Neural crest cell (in vitro differentiated cells): Measurements from ENCODE around the gene KCNJ5. TPM values are rescaled to one million over a fixed set of nuclear protein-coding genes. Genes with fewer than 3 reads are reported as not detected.

ENCODE experiments used
- DNase-seq: peaks from one replicate; pipeline ENCODE4 v3.0.0; 2021; ENCODE audit warnings: low read depth, mixed read lengths, low spot score
- H3K27ac Mint-ChIP-seq: one replicate; pipeline ENCODE4 v1.8.0; 2021; ENCODE audit warnings: mild to moderate bottlenecking, mixed read lengths; ENCODE audit not compliant: unreplicated experiment
- H3K27me3 Mint-ChIP-seq: 2 replicates; pipeline ENCODE4 v1.8.0; 2021; ENCODE audit warnings: low read depth, mild to moderate bottlenecking, mixed read lengths
- H3K36me3 Mint-ChIP-seq: 2 replicates; pipeline ENCODE4 v1.8.0; 2021; ENCODE audit warnings: low read depth, mild to moderate bottlenecking, mixed read lengths
- H3K4me1 Mint-ChIP-seq: 2 replicates; pipeline ENCODE4 v1.8.0; 2021; ENCODE audit warnings: mixed read lengths
- H3K4me3 Mint-ChIP-seq: one replicate; pipeline ENCODE4 v1.8.0; 2021; ENCODE audit warnings: mild to moderate bottlenecking, mixed read lengths
- H3K9me3 Mint-ChIP-seq: 2 replicates; pipeline ENCODE4 v1.8.0; 2021; ENCODE audit warnings: mixed read lengths
- total RNA-seq: library from RNA; stranded (reverse); gene quantifications from 2 replicates; pipeline ENCODE4 v1.2.1, GENCODE V29; 2021
- TF ChIP-seq, protein P1 (sequence below): fragments of 200-600 bp; sonication (generic); conservative IDR thresholded peaks from 2 replicates; pipeline ENCODE4 v1.5.0; 2021; ENCODE audit warnings: antibody characterized with exemption, mild to moderate bottlenecking

The KCNJ5 gene
- total RNA-seq, 1 donor from 2014 or later: 0.14 TPM

DNA sequence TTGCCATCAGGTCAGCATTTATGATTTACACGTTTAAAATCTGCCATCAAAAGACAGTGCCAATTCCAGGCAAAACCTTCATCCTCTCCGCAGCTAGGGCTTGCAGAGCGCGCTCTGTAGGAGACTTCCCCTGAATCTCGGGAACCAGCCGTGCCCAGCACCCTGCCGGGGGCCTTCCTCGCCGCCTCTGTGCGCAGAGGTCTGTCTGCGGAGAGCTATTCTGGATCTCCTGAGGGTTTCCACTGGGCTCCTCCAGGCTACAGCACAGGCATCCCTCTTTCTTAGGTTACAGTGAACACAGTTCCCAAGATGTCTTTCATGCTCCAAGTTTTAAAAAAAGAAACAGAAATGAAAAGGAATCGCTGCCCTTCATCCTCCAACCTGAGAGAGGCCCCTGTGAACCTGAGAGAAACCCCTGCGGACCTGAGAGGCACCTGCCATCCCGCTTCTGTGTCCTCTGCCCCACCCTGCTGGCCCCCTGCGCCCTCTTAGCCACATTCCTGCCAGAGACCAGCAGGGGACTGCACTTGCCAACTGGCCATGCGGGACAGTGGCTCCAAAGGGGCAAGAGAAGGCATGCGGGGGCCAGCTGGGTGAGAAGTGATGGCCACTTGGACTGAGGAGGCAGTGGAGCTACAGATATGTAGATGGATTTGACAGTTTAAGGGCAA lies 35.4 kb downstream of the KCNJ5 start:
- peaks cover 35% of the 10 kb centered on the region for H3K4me1 Mint-ChIP-seq

GRCh38 chr11:128927108-128927461 lies 35.9 kb downstream of the KCNJ5 start:
- Mint-ChIP-seq H3K36me3 (no peaks in the 10 kb centered on the region), H3K9me3 (no peaks in the 10 kb centered on the region), H3K27ac (no peak overlapping the region), H3K27me3 (peaks cover 37% of the 10 kb centered on the region), H3K4me1 (peaks cover 40% of the 10 kb centered on the region), H3K4me3 (no peak overlapping the region)
- no peak for DNase-seq
- TF ChIP-seq, protein P1, sequence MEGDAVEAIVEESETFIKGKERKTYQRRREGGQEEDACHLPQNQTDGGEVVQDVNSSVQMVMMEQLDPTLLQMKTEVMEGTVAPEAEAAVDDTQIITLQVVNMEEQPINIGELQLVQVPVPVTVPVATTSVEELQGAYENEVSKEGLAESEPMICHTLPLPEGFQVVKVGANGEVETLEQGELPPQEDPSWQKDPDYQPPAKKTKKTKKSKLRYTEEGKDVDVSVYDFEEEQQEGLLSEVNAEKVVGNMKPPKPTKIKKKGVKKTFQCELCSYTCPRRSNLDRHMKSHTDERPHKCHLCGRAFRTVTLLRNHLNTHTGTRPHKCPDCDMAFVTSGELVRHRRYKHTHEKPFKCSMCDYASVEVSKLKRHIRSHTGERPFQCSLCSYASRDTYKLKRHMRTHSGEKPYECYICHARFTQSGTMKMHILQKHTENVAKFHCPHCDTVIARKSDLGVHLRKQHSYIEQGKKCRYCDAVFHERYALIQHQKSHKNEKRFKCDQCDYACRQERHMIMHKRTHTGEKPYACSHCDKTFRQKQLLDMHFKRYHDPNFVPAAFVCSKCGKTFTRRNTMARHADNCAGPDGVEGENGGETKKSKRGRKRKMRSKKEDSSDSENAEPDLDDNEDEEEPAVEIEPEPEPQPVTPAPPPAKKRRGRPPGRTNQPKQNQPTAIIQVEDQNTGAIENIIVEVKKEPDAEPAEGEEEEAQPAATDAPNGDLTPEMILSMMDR: no peak

More for the DNA sequence above, 35.4 kb downstream of the KCNJ5 start:
- TF ChIP-seq, protein P1: no peak
- no peak for DNase-seq
- H3K27ac Mint-ChIP-seq: no peak overlapping the region
- no peaks in the 10 kb centered on the region for H3K36me3 Mint-ChIP-seq
- no peak overlapping the region for H3K4me3 Mint-ChIP-seq
- no peaks in the 10 kb centered on the region for H3K9me3 Mint-ChIP-seq
- peaks cover 34% of the 10 kb centered on the region for H3K27me3 Mint-ChIP-seq

- H3K4me1 Mint-ChIP-seq: peaks cover 44% of the 10 kb centered on the region
- H3K27me3 Mint-ChIP-seq: peaks cover 37% of the 10 kb centered on the region
- no peak overlapping the region for H3K27ac Mint-ChIP-seq
- H3K4me3 Mint-ChIP-seq: no peak overlapping the region
- TF ChIP-seq, protein P1: no peak
- H3K9me3 Mint-ChIP-seq: no peaks in the 10 kb centered on the region
- no peak for DNase-seq
- H3K36me3 Mint-ChIP-seq: no peaks in the 10 kb centered on the region
These were observed 36.7 kb downstream of the KCNJ5 start for GRCh38 chr11:128927683-128928336.

DNA sequence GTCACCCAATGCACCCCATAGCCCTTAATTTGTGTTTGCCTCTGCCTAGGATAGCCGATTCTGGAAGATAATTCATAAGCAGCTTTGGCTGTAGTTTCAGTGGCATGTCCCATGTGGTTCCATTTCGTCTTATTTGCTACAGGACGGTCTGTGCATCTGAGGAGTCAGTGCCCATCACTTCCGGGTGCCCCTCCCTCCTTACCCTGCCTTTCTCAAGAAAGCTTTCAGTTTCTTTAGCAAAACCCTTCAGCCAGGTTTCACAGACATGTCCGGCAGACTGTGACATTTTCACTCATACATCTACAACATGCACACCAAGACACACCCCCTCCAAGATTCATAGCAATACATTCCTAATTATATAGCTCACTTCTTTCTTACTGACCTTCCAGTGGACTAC lies 37.2 kb downstream of the KCNJ5 start:
- Mint-ChIP-seq H3K4me3 (no peak overlapping the region), H3K27ac (no peak overlapping the region), H3K27me3 (peaks cover 37% of the 10 kb centered on the region), H3K36me3 (no peaks in the 10 kb centered on the region), H3K4me1 (peaks cover 46% of the 10 kb centered on the region), H3K9me3 (no peaks in the 10 kb centered on the region)
- no peak for DNase-seq
- TF ChIP-seq, protein P1: no peak

DNA sequence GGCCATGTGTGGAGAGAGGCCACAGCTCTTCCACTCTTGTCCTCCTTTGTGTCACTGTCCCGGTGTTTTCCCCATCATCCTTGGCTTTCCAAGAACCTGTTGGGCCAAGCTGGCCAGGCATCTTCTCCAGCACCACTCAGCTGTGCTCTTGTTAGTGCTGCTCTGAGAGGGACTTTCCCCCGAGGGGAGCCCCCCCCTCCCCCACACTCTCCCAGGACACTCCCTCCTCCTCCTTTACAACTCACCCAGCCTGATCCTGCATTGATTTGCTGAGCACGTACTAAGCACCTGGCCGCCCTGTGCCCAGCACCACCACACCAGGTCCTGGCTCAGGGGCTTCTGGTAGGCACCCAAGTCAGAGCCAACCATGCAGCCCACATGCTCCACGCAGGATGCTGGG lies 38.3 kb downstream of the KCNJ5 start:
- peak overlapping the region; percentile 76 for H3K4me3 Mint-ChIP-seq
- no peak for DNase-seq

More for the DNA sequence above, 38.3 kb downstream of the KCNJ5 start:
- Mint-ChIP-seq H3K36me3 (no peaks in the 10 kb centered on the region), H3K27me3 (peaks cover 32% of the 10 kb centered on the region), H3K4me1 (peaks cover 53% of the 10 kb centered on the region), H3K27ac (peak overlapping the region; percentile 28), H3K9me3 (no peaks in the 10 kb centered on the region)
- TF ChIP-seq, protein P1: no peak
